K562 (cell line): ENCODE measurements around the gene AGO1. TPM values are rescaled to one million over a fixed set of nuclear protein-coding genes. Genes with fewer than 3 reads are reported as not detected.

ENCODE experiments used
- ATAC-seq: fragments of 200-7000 bp; cut with Tn5 transposase; 3 replicates; pipeline ENCODE4 v1.9.1; 2020; ENCODE audit warnings: moderate library complexity
- BruUV-seq: library from RNA; stranded (reverse); fragments of 400-500 nt; replicated peaks from 2 replicates; lab custom pipeline; 2021; lab: Mats Ljungman, UMichigan
- CTCF ChIA-PET: fragments of 300-600 bp; formaldehyde crosslinking; extraction: SDS; loops from one replicate; lab custom pipeline; 2021; ENCODE audit warnings: low intra/inter-chr PET ratio; lab: Yijun Ruan, JAX
- POLR2A ChIA-PET: fragments of 300-600, 350-650 bp; sonication (Branson Sonifier 250); formaldehyde crosslinking; extraction: SDS; loops from one replicate; lab custom pipeline; 2021; ENCODE audit warnings: antibody characterized with exemption, inconsistent platforms; lab: Yijun Ruan, JAX
- DNase-seq, 4 experiments: peaks; one replicate each; pipeline versions ENCODE4 v3.0.0 to v3.0.0-alpha.2; 2011 to 2018; ENCODE audit warnings: low spot score in 3 of 4, mixed read lengths in 3 of 4; ENCODE audit errors: extremely low read depth in 1 of 4
- FAIRE-seq: peaks from 2 replicates; lab custom pipeline; 2011; peaks lifted over from hg19 to GRCh38; lab: Jason Lieb, UNC
- H2AFZ ChIP-seq: 2 replicates; pipeline ENCODE4 v1.6.0; 2011; ENCODE audit warnings: low read depth, low read length, control low read depth, inconsistent platforms
- H3K27ac ChIP-seq: fragments of 200-600 bp; 3 replicates; pipeline ENCODE4 v1.8.0; 2011; ENCODE audit warnings: low read depth, mild to moderate bottlenecking, control low read depth, inconsistent platforms, low read length, moderate library complexity, mixed read lengths; ENCODE audit errors: extremely low read depth
- H3K27me3 ChIP-seq, 2 experiments: fragments of 300-600 bp in 1 of 2; 2 replicates in 1 of 2; 3 replicates in 1 of 2; pipeline versions ENCODE4 v1.6.0 to v1.8.0; 2011; ENCODE audit warnings: inconsistent platforms in 2 of 2, low read length in 2 of 2, mild to moderate bottlenecking in 1 of 2, mixed read lengths in 1 of 2, moderate library complexity in 1 of 2; ENCODE audit not compliant: control insufficient read depth in 2 of 2, insufficient read depth in 2 of 2
- H3K36me3 ChIP-seq: fragments of 300-600 bp; 3 replicates; pipeline ENCODE4 v1.8.0; 2011; ENCODE audit warnings: mild to moderate bottlenecking, low read length, inconsistent platforms; ENCODE audit not compliant: control insufficient read depth, insufficient read depth
- H3K4me1 ChIP-seq, 2 experiments: fragments of 200-600 bp in 1 of 2; replicated peaks in 1 of 2; 2 replicates in 1 of 2; 3 replicates in 1 of 2; pipeline versions ENCODE4 v1.5.1 to v1.8.0; 2011; ENCODE audit warnings: inconsistent platforms in 2 of 2, low read length in 2 of 2, mild to moderate bottlenecking in 1 of 2, mixed read lengths in 1 of 2, moderate library complexity in 1 of 2; ENCODE audit not compliant: control insufficient read depth in 2 of 2, insufficient read depth in 2 of 2
- H3K4me2 ChIP-seq: 2 replicates; pipeline ENCODE4 v1.6.1; 2011; ENCODE audit warnings: low read length, control low read depth, inconsistent platforms, mixed read lengths; ENCODE audit not compliant: insufficient read depth
- H3K4me3 ChIP-seq: fragments of 200-600 bp; sonication (generic), shearing (Covaris generic); 2 replicates; pipeline ENCODE4 v1.5.1; 2016; ENCODE audit warnings: control low read depth, inconsistent platforms
- H3K79me2 ChIP-seq: fragments of 200-600 bp; 3 replicates; pipeline ENCODE4 v1.8.0; 2011; ENCODE audit warnings: low read length, inconsistent platforms; ENCODE audit not compliant: control insufficient read depth, insufficient read depth
- H3K9ac ChIP-seq, 2 experiments: 2 replicates each; pipeline versions ENCODE4 v1.6.0 to v1.6.1; 2011; ENCODE audit warnings: low read depth in 2 of 2, low read length in 2 of 2, control low read depth in 1 of 2, inconsistent platforms in 1 of 2, mild to moderate bottlenecking in 1 of 2, mixed read lengths in 1 of 2; ENCODE audit not compliant: insufficient read depth in 1 of 2
- H3K9me1 ChIP-seq: one replicate; pipeline ENCODE4 v1.6.0; 2011; ENCODE audit warnings: inconsistent platforms, mild to moderate bottlenecking, low read length, moderate library complexity; ENCODE audit not compliant: control insufficient read depth, insufficient read depth
- H3K9me3 ChIP-seq: replicated peaks from 2 replicates; pipeline ENCODE4 v1.5.1; 2011; ENCODE audit warnings: low read depth, low read length, inconsistent platforms; ENCODE audit not compliant: control insufficient read depth, insufficient read depth
- H4K20me1 ChIP-seq: replicated peaks from 2 replicates; pipeline ENCODE4 v1.6.1; 2011; ENCODE audit warnings: low read length, inconsistent platforms, mixed read lengths; ENCODE audit not compliant: control insufficient read depth, insufficient read depth
- BCOR ChIP-seq: fragments of 450-650 bp; IDR thresholded peaks from 2 replicates; pipeline ENCODE4 v1.6.1; 2016
- BMI1 ChIP-seq: fragments of 150-350 bp; IDR thresholded peaks from 2 replicates; pipeline ENCODE4 v1.6.1; 2014; ENCODE audit warnings: low read length
- BRF1 ChIP-seq: IDR thresholded peaks from 3 replicates; pipeline ENCODE4 v1.6.1; 2011; ENCODE audit warnings: borderline replicate concordance, mild to moderate bottlenecking; ENCODE audit not compliant: insufficient read length; ENCODE audit errors: extremely low read depth
- HDAC2 ChIP-seq: fragments of 450-650 bp; IDR thresholded peaks from 2 replicates; pipeline ENCODE4 v1.6.1; 2016; ENCODE audit warnings: mild to moderate bottlenecking
- NFRKB ChIP-seq: fragments of 450-650 bp; IDR thresholded peaks from 2 replicates; pipeline ENCODE4 v1.6.1; 2016; ENCODE audit warnings: low read depth
- POLR2AphosphoS2 ChIP-seq: IDR thresholded peaks from 2 replicates; pipeline ENCODE4 v1.6.1; 2012; ENCODE audit warnings: low read length, improper control_type of control experiment
- POLR2G ChIP-seq: fragments of 200-400 bp; formaldehyde crosslinking; IDR thresholded peaks from 2 replicates; pipeline ENCODE4 v1.6.1; 2017; ENCODE audit warnings: low read depth, mild to moderate bottlenecking, antibody characterized with exemption, low read length, moderate library complexity
- SAFB2 ChIP-seq: fragments of 200-400 bp; formaldehyde crosslinking; IDR thresholded peaks from 2 replicates; pipeline ENCODE4 v1.6.1; 2018; ENCODE audit warnings: borderline replicate concordance, low read length, low read depth, moderate library complexity; ENCODE audit not compliant: severe bottlenecking
- TAF1 ChIP-seq: IDR thresholded peaks from 2 replicates; pipeline ENCODE4 v1.6.1; 2011; ENCODE audit warnings: mild to moderate bottlenecking, low read length, moderate library complexity; ENCODE audit not compliant: insufficient read depth, control insufficient read depth, severe bottlenecking; ENCODE audit errors: extremely low read depth
- WGBS: fragments of 100-300 bp; shearing (Covaris generic); methylation state at CpG from one replicate; pipeline ENCODE4 v1.1.6; 2016; ENCODE audit warnings: low coverage, mixed read lengths; ENCODE audit not compliant: insufficient coverage; ENCODE audit errors: missing lambda C conversion rate; 5-methylcytosine and 5-hydroxymethylcytosine counted together
- in situ Hi-C: fragments of 300-500 bp; cut with MboI; formaldehyde crosslinking; loops from 4 replicates; pipeline ENCODE4 v1.15.0; 2018; ENCODE audit warnings: inconsistent platforms, mixed read lengths
- intact Hi-C: fragments of 100-400 bp; cut with micrococcal nuclease; formaldehyde crosslinking; loops from 2 replicates; pipeline ENCODE4 v1.14.2; 2022
- polyA plus RNA-seq, 8 experiments: library from polyadenylated mRNA; depleted of rRNA in 4 of 8; stranded (reverse) in 5 of 8; unstranded in 3 of 8; fragments of >200 nt; fragmentation: Nextera tagmentation in 2 of 8; fragmentation: Illumina TruSeq in 1 of 8; extraction: Ambion mirVana in 2 of 8; extraction: Trizol in 1 of 8; gene quantifications; 2 replicates each; pipeline versions ENCODE4 v1.2.1 to v1.2.3, GENCODE V29; 2011 to 2014; ENCODE audit warnings: inconsistent platforms in 1 of 8, missing spikeins in 1 of 8
- total RNA-seq, 7 experiments: library from RNA; depleted of rRNA in 6 of 7; stranded (reverse); fragments of >200 nt in 6 of 7; fragmentation: Illumina TruSeq in 2 of 7; extraction: Trizol in 2 of 7; gene quantifications; 2 replicates each; pipeline versions ENCODE4 v1.2.1 to v1.2.3, GENCODE V29; 2011 to 2021; ENCODE audit warnings: low replicate concordance in 1 of 7
- TF ChIP-seq, protein P1 (sequence below): IDR thresholded peaks from 2 replicates; pipeline ENCODE4 v1.6.1; 2011; ENCODE audit not compliant: insufficient read length; ENCODE audit errors: extremely low read depth
- TF ChIP-seq, protein P2 (sequence below): IDR thresholded peaks from 2 replicates; pipeline ENCODE4 v1.6.1; 2012; ENCODE audit warnings: low read depth, low read length, improper control_type of control experiment, borderline replicate concordance
- TF ChIP-seq, protein P3 (sequence below): fragments of 250-450 bp; sonication (Bioruptor Pico); IDR thresholded peaks from 2 replicates; pipeline ENCODE4 v1.5.0; 2021; ENCODE audit warnings: mild to moderate bottlenecking, moderate library complexity
- TF ChIP-seq, protein P4 (sequence below): fragments of 250-450 bp; sonication (Bioruptor Pico); IDR thresholded peaks from 2 replicates; pipeline ENCODE4 v1.5.0; 2021
- TF ChIP-seq, protein P5 (sequence below): fragments of 450-650 bp; formaldehyde crosslinking; IDR thresholded peaks from 2 replicates; pipeline ENCODE4 v1.4.0; 2020; ENCODE audit warnings: mild to moderate bottlenecking

AGO1 gene
- total and polyA plus RNA-seq, 9 of the 15 experiments (the other 6 are each of a cell fraction or from before 2014, with no cell fraction given) = 7.3 to 64.2 (median 26.0) TPM

DNA sequence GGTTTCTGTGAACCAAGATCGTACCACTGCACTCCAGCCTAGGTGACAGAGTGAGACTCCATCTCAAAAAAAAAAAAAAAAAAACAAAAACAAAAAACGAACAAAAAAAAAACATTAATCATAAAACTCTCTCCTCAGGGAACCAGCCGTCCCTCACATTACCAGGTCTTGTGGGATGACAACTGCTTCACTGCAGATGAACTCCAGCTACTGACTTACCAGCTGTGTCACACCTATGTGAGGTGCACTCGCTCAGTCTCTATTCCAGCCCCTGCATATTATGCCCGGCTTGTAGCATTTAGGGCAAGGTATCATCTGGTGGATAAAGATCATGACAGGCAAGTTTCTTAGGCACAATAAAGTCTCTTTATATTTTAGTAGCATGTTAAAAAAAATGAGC is 32.3 kb upstream of the AGO1 start:
- FAIRE-seq (no peak), ATAC-seq (no peak), DNase-seq (no peak)
- no peak overlapping the region for H3K9ac ChIP-seq
- WGBS = 69% methylated on average over 4 of the region's 5 CpGs
- no peak overlapping the region for H3K4me3 ChIP-seq
- H3K4me2 ChIP-seq = no peak overlapping the region
- H3K27me3 ChIP-seq = no peaks in the 10 kb centered on the region
- H3K36me3 ChIP-seq = no peaks in the 10 kb centered on the region; the same call in 2 of the 3 replicates
- H3K4me1 ChIP-seq = no peaks in the 10 kb centered on the region
- POLR2A ChIA-PET = interaction anchor here (0.7 to 1.6 kb wide), 7 partner anchors 10 to 1126 kb away, joined by 3 to 8 read pairs (median 3); no protein-coding TSS in a partner anchor
- no TSS peak for BruUV-seq
- CTCF ChIA-PET = no interaction called here
- no peaks in the 10 kb centered on the region for H3K9me1 ChIP-seq
- H3K79me2 ChIP-seq = no peaks in the 10 kb centered on the region
- in situ Hi-C loops (no loop called here), intact Hi-C loops (no loop called here)
- H3K27ac ChIP-seq = no peak overlapping the region
- no peaks in the 10 kb centered on the region for H3K9me3 ChIP-seq
- H4K20me1 ChIP-seq = no peaks in the 10 kb centered on the region
- H2AFZ ChIP-seq = no peak overlapping the region
- TF ChIP-seq BRF1 = no peak
- no peak for TF ChIP-seq POLR2G
- TF ChIP-seq, protein P1, sequence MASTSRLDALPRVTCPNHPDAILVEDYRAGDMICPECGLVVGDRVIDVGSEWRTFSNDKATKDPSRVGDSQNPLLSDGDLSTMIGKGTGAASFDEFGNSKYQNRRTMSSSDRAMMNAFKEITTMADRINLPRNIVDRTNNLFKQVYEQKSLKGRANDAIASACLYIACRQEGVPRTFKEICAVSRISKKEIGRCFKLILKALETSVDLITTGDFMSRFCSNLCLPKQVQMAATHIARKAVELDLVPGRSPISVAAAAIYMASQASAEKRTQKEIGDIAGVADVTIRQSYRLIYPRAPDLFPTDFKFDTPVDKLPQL = no peak
- TF ChIP-seq BCOR = no peak
- TF ChIP-seq, protein P2, sequence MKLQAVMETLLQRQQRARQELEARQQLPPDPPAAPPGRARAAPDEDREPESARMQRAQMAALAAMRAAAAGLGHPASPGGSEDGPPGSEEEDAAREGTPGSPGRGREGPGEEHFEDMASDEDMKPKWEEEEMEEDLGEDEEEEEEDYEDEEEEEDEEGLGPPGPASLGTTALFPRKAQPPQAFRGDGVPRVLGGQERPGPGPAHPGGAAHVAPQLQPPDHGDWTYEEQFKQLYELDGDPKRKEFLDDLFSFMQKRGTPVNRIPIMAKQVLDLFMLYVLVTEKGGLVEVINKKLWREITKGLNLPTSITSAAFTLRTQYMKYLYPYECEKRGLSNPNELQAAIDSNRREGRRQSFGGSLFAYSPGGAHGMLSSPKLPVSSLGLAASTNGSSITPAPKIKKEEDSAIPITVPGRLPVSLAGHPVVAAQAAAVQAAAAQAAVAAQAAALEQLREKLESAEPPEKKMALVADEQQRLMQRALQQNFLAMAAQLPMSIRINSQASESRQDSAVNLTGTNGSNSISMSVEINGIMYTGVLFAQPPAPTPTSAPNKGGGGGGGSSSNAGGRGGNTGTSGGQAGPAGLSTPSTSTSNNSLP = no peak
- TF ChIP-seq, protein P3, sequence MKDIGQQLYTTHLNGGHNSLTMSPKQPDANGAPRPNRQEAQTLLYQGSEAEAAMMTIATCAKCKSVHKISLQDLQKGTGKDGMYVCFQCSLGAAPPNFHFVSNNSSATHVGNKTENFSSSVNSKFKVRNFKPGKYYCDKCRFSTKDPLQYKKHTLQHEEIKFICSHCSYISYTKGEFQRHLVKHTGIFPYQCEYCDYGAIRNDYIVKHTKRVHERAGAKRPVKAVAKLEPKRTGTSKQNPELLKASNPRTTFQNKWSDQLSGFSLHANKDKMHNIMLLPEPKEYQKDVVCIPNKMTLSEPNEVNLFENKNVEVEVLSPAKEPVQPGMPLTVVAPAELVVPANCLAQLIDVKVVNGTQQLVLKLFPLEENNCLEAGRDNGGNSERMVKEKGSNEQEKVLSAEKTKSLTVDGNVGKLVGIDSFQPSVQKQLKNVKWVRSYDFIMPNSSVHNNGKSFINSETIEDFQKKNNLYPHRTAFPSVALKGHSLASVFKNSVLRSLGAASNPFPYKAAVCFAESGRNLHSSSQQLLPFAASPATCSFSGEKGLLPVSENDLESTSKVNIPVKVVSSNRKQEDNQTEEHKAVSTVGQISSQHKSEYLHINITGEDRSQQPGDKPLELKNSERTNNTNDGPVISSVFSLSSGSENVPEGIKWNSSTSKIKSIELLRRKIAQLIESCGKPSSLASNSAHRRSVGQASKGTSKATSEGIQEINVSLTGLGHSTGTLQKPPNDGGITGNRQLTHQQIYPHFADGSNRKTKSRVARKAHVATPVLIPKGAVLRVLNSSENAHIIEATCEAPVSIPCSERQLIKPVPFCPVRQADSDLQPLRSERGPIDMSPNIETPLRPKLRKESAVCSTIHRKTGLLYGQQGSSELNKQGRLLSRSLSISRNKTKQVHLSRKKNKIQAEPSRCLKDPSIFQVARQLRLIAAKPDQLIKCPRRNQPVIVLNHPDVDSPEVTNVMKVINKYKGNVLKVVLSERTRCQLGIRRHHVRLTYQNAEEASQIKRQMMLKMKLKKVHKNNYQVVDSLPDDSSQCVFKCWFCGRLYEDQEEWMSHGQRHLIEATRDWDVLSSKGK (CRISPR knock-in tag) = no peak
- TF ChIP-seq NFRKB = no peak
- TF ChIP-seq TAF1 = no peak
- no peak for TF ChIP-seq SAFB2
- TF ChIP-seq, protein P4, sequence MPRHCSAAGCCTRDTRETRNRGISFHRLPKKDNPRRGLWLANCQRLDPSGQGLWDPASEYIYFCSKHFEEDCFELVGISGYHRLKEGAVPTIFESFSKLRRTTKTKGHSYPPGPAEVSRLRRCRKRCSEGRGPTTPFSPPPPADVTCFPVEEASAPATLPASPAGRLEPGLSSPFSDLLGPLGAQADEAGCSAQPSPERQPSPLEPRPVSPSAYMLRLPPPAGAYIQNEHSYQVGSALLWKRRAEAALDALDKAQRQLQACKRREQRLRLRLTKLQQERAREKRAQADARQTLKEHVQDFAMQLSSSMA (CRISPR knock-in tag) = no peak
- TF ChIP-seq HDAC2 = no peak
- TF ChIP-seq, protein P5, sequence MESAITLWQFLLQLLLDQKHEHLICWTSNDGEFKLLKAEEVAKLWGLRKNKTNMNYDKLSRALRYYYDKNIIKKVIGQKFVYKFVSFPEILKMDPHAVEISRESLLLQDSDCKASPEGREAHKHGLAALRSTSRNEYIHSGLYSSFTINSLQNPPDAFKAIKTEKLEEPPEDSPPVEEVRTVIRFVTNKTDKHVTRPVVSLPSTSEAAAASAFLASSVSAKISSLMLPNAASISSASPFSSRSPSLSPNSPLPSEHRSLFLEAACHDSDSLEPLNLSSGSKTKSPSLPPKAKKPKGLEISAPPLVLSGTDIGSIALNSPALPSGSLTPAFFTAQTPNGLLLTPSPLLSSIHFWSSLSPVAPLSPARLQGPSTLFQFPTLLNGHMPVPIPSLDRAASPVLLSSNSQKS (CRISPR knock-in tag) = no peak
- no peak for TF ChIP-seq POLR2AphosphoS2
- TF ChIP-seq BMI1 = no peak
